GM18519 (cell line): ENCODE measurements around the gene RAD23B.
A peak's percentile ranks its signal among the peaks of the same experiment; 100 is the strongest.

ENCODE experiments used
- ATAC-seq: cut with Tn5 transposase; IDR thresholded peaks from one replicate; pipeline ENCODE4 v1.9.1; 2021; ENCODE audit warnings: mild to moderate bottlenecking, moderate library complexity; ENCODE audit not compliant: unreplicated experiment, low FRiP score

The RAD23B gene

DNA sequence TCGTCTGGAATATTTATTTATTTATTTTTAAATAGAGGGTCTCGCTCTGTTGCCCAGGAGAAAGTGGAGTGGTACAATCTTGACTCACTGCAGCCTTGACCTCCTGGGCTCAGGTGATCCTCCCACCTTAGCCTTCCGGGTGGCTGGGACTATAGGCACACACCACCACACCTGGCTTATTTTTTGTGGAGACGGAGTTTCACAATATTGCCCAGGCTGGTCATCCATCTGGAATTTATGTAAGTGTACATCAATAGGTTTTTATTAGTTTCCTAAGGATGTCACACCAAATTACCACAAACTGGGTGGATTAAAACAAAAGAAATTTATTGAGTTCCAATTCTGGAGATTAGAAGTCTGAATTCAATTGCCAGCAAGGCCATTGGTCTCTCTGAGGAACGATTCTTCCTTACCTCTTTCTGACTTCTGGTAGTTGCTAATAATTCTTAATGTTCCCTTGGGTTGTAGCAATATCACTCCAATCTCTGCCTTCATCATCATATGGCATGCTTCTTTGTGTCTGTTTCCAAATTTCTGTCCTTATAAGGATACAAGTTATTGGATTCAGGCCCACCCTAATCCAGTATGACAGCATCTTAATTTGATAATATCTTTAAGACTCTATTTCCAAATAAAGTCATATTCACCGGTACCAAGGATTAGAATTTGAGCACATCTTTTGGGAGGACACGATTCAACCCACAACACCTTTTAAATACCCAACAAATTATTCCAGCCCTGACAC is 16.3 kb upstream of the RAD23B start:
- no peak for ATAC-seq

DNA sequence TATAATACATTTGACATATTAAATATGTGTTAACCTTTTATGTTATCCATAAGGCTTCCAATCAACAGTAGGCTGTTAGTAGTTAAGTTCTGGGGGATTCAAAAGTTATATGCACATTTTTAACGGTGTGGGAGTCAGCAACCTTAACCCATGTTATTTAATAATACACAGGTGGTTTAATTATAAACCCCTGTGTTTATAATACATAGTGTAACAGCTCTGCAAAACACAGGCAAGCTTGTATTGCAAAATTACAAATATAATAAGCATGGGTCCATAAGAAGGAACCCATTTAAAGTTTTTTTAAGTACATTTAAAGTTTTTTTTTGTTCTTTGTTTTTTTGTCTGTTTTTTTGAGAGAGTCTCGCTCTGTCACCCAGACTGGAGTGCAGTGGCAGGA is 14.5 kb upstream of the RAD23B start:
- ATAC-seq, result no peak

DNA sequence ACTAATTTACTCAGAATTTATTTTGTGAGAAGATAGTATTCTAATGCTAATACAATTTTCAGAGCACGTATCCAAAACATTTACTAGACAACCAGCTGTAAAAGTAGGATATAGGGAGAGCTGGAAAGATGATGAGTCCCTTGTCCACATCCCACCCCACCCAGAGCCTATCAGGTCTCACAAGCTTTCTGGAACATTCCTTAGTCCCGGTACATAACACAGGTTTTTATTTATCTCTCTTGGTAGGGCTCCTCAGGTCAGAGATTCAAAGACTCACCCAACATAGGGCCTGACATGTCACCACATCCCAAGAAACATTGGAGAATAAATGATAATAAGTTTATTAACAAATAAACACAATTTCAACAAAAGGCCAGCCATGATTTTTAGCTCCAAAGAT is 13.8 kb upstream of the RAD23B start:
- ATAC-seq, result no peak

DNA sequence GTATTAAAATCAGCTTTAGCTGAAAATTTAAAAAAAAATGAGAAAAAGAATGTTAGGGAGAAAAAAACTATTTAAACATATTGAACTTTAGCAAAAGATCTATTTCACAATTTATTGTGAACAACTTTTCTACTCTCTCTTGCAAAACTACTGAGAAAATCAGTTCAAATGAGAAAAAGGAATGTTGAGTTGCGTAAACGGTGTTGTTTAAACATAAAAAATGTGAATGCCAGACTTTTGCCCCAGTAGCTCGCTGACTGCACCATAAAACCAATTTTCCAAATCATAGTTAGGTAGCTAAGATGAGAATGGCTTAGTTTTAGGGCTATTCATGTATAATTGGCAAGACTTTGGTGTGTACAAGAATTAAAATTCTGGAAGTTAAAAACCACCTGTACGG is 13.4 kb upstream of the RAD23B start:
- no peak for ATAC-seq

DNA sequence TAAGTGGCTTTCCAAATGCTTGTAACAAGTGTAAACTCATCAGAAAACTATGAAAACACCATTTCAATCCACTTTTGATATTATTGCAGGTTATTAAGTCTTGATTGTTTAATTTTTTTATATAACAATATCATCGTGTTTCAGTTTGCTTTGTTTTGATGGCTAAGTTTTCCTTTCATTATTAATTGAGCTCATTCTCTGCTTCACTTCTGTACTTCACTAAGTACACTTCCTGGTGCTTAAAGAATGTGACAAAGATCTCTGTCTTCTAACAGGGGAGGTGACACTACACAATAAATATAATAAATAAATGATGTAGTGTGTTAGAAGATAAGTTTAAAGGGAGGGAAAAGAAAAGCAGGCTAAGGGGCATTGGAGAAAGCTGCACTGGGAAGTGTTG is 13.0 kb upstream of the RAD23B start:
- ATAC-seq, result no peak

DNA sequence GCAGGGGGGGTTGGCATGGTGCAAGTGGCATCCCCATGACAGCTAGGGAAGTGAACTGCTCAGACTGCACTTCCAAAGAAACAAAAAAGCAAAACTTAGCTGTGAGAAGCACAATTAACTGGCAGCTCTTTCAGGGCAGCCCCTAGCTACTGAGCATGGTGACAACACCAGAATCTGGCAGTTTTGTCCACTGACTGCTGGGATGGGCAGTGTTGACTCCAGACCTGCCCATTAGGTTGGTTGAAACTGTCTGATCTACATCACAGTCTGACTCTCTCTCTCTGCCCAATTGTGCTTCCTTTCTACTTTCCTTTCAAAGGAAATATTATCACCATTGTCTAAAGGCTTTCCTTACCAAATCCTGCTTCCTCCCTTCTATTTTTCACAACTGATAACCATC is 12.5 kb upstream of the RAD23B start:
- no peak for ATAC-seq

DNA sequence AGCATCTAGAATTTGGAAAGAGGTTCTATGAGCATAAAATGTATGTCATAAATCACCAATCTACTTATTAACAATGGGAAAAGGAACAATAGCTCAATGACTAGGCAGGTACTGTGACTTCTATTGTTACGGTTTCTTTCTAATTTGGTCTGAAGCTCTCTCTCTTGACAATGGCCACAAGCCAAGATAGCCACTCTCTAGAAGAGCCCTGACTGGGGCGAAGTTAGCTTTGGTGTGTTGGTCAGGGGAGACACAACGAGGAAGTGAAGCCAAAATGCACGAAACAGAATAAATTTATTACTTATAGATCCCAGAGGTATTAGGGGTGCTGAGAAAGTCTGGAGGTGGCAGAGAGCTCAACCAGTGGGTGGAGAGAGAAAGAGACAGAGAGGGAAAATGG is 9.4 kb upstream of the RAD23B start:
- no peak for ATAC-seq

DNA sequence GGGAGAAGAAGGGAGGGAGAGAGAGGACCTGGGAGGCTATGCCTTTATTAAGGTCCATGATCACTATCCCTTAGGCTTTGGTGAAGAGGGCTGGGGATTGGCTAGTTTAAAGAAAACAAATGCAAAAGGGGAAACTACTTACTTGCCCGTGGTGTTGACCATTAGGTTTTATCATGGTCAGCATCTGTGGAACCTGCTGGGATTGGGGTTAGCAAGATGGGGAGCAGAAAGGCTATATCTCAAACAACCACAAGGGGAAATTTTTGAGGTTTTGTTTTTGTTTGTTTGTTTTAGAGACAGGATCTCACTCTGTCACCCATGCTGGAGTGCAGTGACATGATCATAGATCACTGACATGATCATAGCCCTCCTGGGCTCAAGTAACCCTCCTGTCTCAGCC is 9.0 kb upstream of the RAD23B start:
- ATAC-seq, result peak; percentile 66

DNA sequence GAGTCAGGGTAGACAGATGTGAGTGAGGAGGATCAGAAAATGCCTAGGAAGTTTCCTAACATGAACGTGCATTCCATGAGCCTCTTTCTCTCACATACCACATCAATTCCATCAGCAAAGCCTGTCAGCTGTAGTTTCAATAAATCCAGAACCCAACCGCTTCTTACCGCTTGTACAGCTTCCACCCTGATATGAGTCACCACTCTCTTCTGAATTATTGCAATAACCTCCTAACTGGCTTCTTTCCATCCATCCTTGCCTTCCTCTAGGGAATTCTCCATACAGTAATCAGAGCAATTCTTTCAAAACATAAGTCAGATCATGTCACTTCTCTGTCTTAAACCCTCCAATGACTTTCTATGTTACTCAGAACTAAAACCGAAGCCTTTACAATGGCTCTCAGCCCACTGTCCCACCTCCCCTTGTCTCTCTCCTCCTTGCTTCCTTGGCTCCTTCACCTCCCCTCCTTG is 8.1 kb upstream of the RAD23B start:
- ATAC-seq, result no peak

DNA sequence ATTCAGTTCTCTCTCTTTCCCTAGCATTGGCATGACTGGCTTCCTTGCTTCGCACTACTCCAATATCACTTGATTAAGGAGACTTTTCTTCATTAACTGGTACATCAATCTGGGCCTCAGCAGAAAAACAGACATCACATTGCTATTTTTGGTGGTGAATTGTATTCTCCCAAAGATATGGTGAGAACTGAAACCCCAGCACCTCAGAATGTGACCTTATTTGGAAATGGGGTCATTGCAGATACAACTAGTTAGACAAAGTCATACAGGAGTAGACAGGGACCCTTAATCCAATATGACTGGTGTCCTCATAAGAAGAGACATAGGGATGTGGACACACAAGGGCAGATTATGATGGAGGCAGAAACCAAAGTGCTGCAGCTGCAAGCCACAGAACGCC is 7.5 kb upstream of the RAD23B start:
- ATAC-seq, result no peak

DNA sequence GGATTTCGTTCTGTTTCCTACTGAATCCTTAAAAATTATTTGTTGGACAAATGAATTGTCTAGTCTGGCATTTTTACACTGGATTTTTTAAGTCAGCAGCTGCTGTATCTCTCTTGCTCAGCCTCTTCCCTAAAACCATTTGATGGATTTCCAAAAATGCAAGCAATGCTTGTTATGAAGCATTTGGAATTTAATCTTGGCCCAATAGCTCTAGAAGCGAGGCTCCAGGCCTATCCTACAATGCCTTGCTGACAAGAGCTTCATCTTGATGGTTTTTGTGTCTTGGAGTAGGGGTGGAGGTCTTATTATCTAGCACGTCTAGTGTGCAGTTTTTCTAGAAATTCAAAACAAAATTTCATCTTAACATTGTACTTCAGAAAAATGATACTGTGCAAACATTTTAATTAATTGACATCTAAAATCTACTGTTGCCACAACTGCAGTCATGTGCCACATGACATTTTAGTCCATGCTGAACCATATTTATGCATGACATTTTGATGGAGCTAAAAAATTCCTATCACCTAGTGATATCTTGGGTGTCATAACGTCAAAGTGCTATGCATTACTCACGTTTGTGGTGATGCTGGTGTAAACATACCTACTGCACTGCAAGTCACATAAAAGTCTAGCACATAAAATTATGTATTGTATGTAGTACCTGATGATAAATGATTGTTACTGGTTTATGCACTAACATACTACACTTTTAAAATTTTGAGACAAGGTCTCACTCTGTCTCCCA is 5.9 kb upstream of the RAD23B start:
- no peak for ATAC-seq

DNA sequence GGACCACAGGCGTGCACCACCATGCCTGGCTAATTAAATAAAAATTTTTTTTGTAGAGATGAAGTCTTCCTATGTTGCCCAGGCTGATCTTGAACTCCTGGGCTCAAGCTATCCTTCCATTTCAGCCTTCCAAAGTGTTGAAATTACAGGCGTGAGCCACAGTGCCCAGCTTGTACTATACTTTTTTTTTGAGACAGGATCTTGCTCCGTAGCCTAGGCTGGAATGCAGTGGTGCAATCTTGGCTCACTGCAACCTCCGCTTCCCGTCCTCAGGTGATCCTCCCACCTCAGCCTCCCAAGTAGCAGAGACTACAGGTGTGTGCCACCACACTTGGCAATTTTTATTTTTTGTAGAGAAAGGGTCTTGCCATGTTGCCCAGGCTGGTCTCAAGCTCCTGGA is 5.3 kb upstream of the RAD23B start:
- ATAC-seq, result no peak

DNA sequence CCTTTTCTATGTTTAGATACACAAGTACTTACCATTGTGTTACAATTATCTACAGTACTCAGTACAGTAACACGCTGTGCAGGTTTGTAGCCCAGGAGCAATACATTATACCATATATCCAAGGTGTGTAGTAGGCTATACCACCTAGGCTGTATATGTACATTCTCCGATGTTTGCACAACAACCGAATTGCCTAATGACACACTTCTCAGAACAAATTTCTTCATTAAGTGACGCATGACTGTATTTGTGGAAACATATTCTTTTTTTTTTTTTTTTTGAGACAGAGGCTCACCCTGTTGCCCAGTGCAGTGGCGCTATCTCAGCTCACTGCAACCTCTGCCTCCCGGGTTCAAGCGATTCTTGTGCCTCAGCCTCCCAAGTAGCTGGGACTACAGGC is 4.0 kb upstream of the RAD23B start:
- ATAC-seq, result no peak

DNA sequence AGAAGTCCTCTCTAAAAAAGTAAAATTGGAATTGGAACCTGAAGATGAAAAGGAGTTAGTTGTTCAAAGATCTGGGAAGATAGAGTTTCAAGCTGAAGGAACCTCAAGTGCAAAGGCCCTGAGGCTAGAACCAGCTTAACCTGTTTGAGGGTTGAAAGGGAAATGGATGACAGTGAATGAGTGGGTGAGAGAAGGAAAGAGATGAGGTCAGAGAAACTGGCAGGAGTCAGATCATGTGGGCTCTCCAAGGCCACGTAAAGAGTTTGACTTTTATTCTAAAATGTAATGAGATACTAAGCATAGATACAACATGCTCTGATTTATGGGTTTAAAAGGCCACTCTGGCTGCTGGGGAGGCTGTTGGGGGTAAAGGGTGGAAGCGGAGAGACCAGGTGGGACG is 2.5 kb upstream of the RAD23B start:
- ATAC-seq, result no peak

DNA sequence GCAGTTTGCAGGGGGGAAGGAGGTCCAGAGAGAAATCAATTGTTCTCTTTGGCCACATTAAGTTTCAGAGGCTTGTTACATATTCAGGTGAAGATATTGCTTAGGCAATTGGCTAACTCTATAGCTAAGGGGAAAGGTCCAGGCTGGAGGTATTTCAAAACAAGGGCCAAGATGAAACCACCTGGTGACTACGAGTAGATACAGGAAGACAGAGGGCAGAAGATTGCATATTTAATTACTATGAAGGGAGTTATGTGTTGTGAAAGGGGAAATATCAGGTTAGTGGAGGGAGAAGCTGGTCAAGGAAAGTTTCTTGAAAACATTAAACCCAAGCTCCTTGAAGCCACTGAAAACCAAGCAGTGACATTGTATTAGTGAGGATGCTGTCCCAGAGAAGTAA is 1.9 kb upstream of the RAD23B start:
- ATAC-seq, result no peak

DNA sequence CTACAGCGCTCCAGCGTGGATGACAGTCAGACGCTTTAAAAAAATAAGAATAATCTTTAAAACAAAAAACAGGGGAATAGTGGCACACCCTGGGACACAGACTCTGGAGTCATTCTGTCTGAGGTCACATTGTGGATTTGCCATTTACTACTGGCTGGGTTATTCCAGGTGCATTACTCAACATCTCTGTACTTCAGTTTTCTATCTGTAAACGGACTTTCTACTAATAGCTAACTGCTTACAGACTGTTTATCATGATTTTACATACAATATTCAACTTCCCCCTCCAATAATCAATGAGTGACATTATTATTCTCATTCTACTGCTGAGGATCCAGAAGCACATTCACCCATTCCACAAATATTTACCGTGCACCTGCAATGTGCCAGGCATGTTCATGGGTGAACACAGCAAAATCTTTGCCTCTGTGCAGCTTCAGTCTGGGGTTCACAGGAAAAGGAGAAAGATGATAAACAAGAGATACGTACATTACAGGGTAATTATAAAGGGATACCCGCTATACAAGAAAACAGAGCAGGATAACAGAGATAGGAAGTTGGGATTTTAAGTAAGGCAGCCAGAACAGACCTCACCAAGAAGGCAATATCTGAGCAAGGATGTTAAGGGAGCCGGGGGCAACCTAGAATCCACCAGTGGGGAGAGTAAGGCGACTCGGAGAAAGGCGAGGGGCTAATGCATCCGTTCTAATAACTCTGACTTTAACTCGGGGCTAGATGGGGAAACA is 984 bp upstream of the RAD23B start:
- ATAC-seq, result no peak

DNA sequence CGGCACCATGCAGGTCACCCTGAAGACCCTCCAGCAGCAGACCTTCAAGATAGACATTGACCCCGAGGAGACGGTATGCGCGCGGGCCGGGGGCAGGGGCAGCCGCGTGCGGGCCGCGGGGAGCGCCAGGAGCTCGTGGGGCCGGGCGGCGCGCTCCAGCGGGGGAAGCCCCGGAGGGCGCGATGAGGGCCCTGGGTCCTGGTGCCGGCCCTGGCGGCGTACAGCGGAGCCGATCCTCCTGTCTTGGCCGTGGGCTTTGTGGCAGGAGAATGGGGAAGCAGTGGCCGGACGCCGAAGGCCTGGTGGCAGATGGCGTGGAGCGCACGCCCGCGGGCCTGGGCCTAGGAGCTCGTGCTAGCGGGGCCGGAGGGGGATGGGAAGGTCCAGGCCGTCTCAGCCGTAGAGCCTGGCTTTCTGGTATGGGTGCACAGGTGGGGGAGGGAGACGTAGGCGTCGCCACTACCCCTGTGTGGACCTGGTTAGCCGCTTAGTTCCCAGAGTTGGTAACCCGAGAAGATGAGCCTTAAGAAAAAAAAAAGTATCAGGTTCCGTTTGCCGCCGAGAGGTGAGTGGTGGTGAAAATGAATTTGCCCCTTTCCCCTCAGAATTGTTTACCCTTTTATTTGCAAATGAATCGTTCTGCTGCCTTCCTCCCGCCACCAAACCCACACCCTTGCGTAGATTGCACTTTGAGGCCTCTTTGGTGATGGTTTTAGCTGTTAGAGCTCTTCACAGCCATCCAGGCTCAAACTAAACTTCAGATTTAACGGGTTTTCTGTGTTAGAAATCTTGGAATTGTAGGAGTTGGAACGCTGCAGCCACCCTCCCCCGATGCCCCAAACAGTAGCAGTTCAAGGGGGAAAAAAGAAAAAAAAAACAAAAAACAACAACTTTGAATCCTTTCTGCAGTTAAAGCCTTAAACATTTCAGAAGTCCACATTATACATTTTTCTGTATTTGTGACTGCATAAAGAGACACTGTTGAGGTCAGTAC is 841 bp downstream of the RAD23B start:
- peak; percentile 25 for ATAC-seq

DNA sequence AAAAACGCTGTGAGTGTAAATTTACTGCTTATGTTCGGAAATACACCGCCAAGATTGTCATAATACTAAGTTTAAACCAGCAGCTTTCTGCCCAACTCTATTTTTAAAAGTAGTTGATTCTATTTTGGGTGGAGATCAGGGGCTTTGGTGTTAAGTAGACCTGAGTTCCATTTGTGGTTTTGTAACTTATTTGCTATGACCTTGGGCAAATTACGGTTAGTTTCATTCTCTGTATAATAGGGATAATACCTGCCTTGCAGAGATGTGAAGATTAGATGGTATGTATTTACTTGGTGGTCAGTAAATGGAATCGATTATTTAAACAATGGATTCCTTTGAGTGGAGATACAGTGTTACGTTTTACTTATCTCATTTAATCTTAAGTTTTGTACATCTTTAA is 1.6 kb downstream of the RAD23B start:
- ATAC-seq, result no peak

DNA sequence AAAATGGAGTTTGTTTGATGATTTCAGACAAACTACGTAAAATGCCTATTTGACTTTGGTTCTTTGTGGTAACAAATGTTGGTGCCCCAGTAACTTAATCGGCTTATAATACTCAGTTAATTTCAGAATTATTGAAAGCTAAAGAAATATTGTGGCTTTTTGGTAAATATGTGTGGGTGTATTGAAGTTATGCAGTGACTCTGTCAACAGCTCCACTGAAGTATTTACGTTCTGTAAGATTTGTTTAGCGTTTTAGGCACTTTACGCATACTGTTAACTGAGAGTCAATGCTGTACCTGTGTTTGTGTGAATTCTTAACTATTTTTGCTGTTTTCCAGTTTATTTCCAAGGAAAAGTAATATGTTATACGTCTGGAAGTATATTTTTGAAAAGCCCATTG is 2.2 kb downstream of the RAD23B start:
- ATAC-seq, result no peak

DNA sequence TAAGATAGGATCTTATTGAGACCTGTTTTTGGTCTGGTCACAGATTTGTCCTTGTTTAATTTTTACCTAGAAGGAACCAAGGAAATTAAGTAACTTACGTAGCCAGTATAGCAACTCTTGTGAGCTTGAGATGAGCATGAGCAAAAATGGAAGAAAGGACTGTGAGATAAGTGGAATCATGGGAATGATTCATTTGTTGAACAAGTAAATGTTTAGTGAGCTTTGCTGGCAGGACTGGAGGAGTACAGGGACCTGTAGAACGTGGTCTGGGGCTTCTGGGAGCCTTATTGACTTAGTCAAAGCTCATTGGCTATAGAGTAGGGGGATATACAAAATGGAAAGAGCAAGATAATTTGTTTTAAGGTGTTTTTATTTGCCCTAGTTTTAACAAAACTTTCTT is 3.0 kb downstream of the RAD23B start:
- no peak for ATAC-seq
